WTC11 (cell line): ENCODE results near the gene ELMO1. TPM values are rescaled to one million over a fixed set of nuclear protein-coding genes. Genes with fewer than 3 reads are reported as not detected.

Experiments used
- ATAC-seq: fragments of 200-7000 bp; cut with Tn5 transposase; 2 replicates; pipeline ENCODE4 v1.10.0; 2021; ENCODE audit warnings: mild to moderate bottlenecking, moderate library complexity
- CTCF ChIA-PET: fragments of 300-600 bp; sonication (Branson Sonifier 250); formaldehyde crosslinking; loops from one replicate; lab custom pipeline; 2021; ENCODE audit warnings: antibody characterized with exemption; lab: Charles Lee
- POLR2A ChIA-PET: fragments of 350-600 bp; sonication (Branson Sonifier 250); formaldehyde crosslinking; loops from one replicate; lab custom pipeline; 2021; ENCODE audit warnings: antibody characterized with exemption; lab: Charles Lee
- DNase-seq: peaks from one replicate; pipeline ENCODE4 v3.0.0; 2021; ENCODE audit warnings: low spot score
- H3K27ac Mint-ChIP-seq: 2 replicates; pipeline ENCODE4 v1.8.0; 2021; ENCODE audit warnings: mixed read lengths
- H3K27me3 Mint-ChIP-seq: 2 replicates; pipeline ENCODE4 v1.8.0; 2021; ENCODE audit warnings: low read depth, mild to moderate bottlenecking, moderate library complexity, mixed read lengths
- H3K36me3 Mint-ChIP-seq: 2 replicates; pipeline ENCODE4 v1.8.0; 2021; ENCODE audit warnings: mixed read lengths
- H3K4me1 Mint-ChIP-seq: 2 replicates; pipeline ENCODE4 v1.8.0; 2022; ENCODE audit warnings: mixed read lengths
- H3K4me3 Mint-ChIP-seq: 2 replicates; pipeline ENCODE4 v1.8.0; 2021; ENCODE audit warnings: mild to moderate bottlenecking, moderate library complexity, mixed read lengths
- H3K9me3 Mint-ChIP-seq: 2 replicates; pipeline ENCODE4 v1.8.0; 2021; ENCODE audit warnings: mixed read lengths
- ARID4B ChIP-seq: sonication (generic); formaldehyde crosslinking; IDR thresholded peaks from 2 replicates; pipeline ENCODE4 v1.8.0; 2023; ENCODE audit warnings: missing genetic modification reagents, mild to moderate bottlenecking, borderline replicate concordance
- CBFB ChIP-seq: sonication (generic); formaldehyde crosslinking; IDR thresholded peaks from 2 replicates; pipeline ENCODE4 v1.8.1; 2022; ENCODE audit warnings: mild to moderate bottlenecking, low read depth, missing genetic modification reagents
- E2F1 ChIP-seq: sonication (generic); formaldehyde crosslinking; IDR thresholded peaks from 2 replicates; pipeline ENCODE4 v1.8.0; 2022; ENCODE audit warnings: mild to moderate bottlenecking, missing genetic modification reagents
- EMX1 ChIP-seq: fragments of 250-450 bp; sonication (Bioruptor Pico); IDR thresholded peaks from 2 replicates; pipeline ENCODE4 v1.8.0; 2021; ENCODE audit warnings: mild to moderate bottlenecking
- ETV6 ChIP-seq: sonication (generic); formaldehyde crosslinking; IDR thresholded peaks from 2 replicates; pipeline ENCODE4 v1.8.1; 2022; ENCODE audit warnings: mild to moderate bottlenecking, missing genetic modification reagents
- JAZF1 ChIP-seq: fragments of 250-450 bp; sonication (Bioruptor Pico); IDR thresholded peaks from 2 replicates; pipeline ENCODE4 v1.9.0; 2021; ENCODE audit warnings: moderate library complexity, mild to moderate bottlenecking, inconsistent platforms
- JUN ChIP-seq: sonication (generic); formaldehyde crosslinking; IDR thresholded peaks from 2 replicates; pipeline ENCODE4 v1.8.0; 2023; ENCODE audit warnings: mild to moderate bottlenecking, missing genetic modification reagents
- MLX ChIP-seq: sonication (generic); formaldehyde crosslinking; IDR thresholded peaks from 2 replicates; pipeline ENCODE4 v1.8.1; 2023; ENCODE audit warnings: mild to moderate bottlenecking, missing genetic modification reagents, moderate library complexity
- PRDM15 ChIP-seq: sonication (generic); formaldehyde crosslinking; IDR thresholded peaks from 2 replicates; pipeline ENCODE4 v1.8.0; 2022; ENCODE audit warnings: missing genetic modification reagents
- PRRX2 ChIP-seq: fragments of 250-450 bp; sonication (Bioruptor Pico); IDR thresholded peaks from 2 replicates; pipeline ENCODE4 v1.8.0; 2021; ENCODE audit warnings: mild to moderate bottlenecking
- SMAD4 ChIP-seq: sonication (generic); formaldehyde crosslinking; IDR thresholded peaks from 2 replicates; pipeline ENCODE4 v1.8.0; 2022; ENCODE audit warnings: mild to moderate bottlenecking, missing genetic modification reagents
- TEAD1 ChIP-seq: sonication (generic); formaldehyde crosslinking; IDR thresholded peaks from 2 replicates; pipeline ENCODE4 v1.8.0; 2022; ENCODE audit warnings: mild to moderate bottlenecking, missing genetic modification reagents
- USF2 ChIP-seq: sonication (generic); formaldehyde crosslinking; IDR thresholded peaks from 2 replicates; pipeline ENCODE4 v1.8.1; 2023; ENCODE audit warnings: mild to moderate bottlenecking, missing genetic modification reagents, moderate library complexity
- ZBTB43 ChIP-seq: sonication (generic); formaldehyde crosslinking; IDR thresholded peaks from 2 replicates; pipeline ENCODE4 v1.8.1; 2023; ENCODE audit warnings: mild to moderate bottlenecking, missing genetic modification reagents
- ZMAT4 ChIP-seq: fragments of 250-450 bp; sonication (Bioruptor Pico); IDR thresholded peaks from 2 replicates; pipeline ENCODE4 v1.9.0; 2021; ENCODE audit warnings: mild to moderate bottlenecking
- ZNF138 ChIP-seq: sonication (generic); formaldehyde crosslinking; conservative IDR thresholded peaks from 2 replicates; pipeline ENCODE4 v1.8.1; 2022; ENCODE audit warnings: mild to moderate bottlenecking, moderate library complexity, missing genetic modification reagents
- ZNF512 ChIP-seq: sonication (generic); formaldehyde crosslinking; IDR thresholded peaks from 2 replicates; pipeline ENCODE4 v1.8.1; 2022; ENCODE audit warnings: missing genetic modification reagents, borderline replicate concordance
- total RNA-seq: library from RNA; stranded (reverse); gene quantifications from 3 replicates; pipeline ENCODE4 v1.2.3, GENCODE V29; 2021

The ELMO1 gene
- total RNA-seq, 1 experiment from 2014 or later, result 19.4 TPM

- TF ChIP-seq PRDM15 (CRISPR knock-in tag) (no peak), JAZF1 (CRISPR knock-in tag) (no peak), PRRX2 (no peak), MLX (CRISPR knock-in tag) (no peak), ZNF512 (CRISPR knock-in tag) (no peak), SMAD4 (CRISPR knock-in tag) (no peak), TEAD1 (CRISPR knock-in tag) (no peak), EMX1 (CRISPR knock-in tag) (no peak), ETV6 (no peak), E2F1 (CRISPR knock-in tag) (no peak), ZNF138 (CRISPR knock-in tag) (no peak), ZBTB43 (CRISPR knock-in tag) (no peak), ZMAT4 (CRISPR knock-in tag) (no peak), USF2 (CRISPR knock-in tag) (no peak)
- TF ChIP-seq, all 79 proteins: peak for 0
Measured at GRCh38 chr7:37338966-37339365, 109.7 kb downstream of the ELMO1 start (continued).

- TF ChIP-seq JUN (CRISPR knock-in tag), result no peak
- TF ChIP-seq CBFB (CRISPR knock-in tag), result no peak
- no peak for TF ChIP-seq ARID4B (CRISPR knock-in tag)
- no peak for TF ChIP-seq E2F1 (CRISPR knock-in tag)
- TF ChIP-seq JAZF1 (CRISPR knock-in tag), result no peak
- no peak for TF ChIP-seq SMAD4 (CRISPR knock-in tag)
- H3K4me3 Mint-ChIP-seq, result no peak overlapping the region
Measured at GRCh38 chr7:37337522-37337921, 111.1 kb downstream of the ELMO1 start.

More at GRCh38 chr7:37337522-37337921, 111.1 kb downstream of the ELMO1 start:
- H3K9me3 Mint-ChIP-seq, result peaks cover 8% of the 10 kb centered on the region
- H3K27me3 Mint-ChIP-seq, result no peaks in the 10 kb centered on the region
- H3K27ac Mint-ChIP-seq, result no peak overlapping the region
- POLR2A ChIA-PET, result no interaction called here
- CTCF ChIA-PET, result no interaction called here
- ATAC-seq (no peak), DNase-seq (no peak)
- peaks cover 8% of the 10 kb centered on the region for H3K4me1 Mint-ChIP-seq
- H3K36me3 Mint-ChIP-seq, result 0 out of 2 replicates have a peak, but pooled peaks cover 9% of the 10 kb centered on the region
